GM12878 (cell line): Measurements from ENCODE around the gene ITCH. TPM values are rescaled to one million over a fixed set of nuclear protein-coding genes. Genes with fewer than 3 reads are reported as not detected.

Experiments used
- ATAC-seq: fragments of 200-7000 bp; cut with Tn5 transposase; 3 replicates; pipeline ENCODE4 v1.9.1; 2020; ENCODE audit warnings: mild to moderate bottlenecking, moderate library complexity
- BruUV-seq: library from RNA; stranded (reverse); fragments of 400-500 nt; replicated peaks from 2 replicates; lab custom pipeline; 2021; lab: Mats Ljungman, UMichigan
- CTCF ChIA-PET: fragments of 300-600 bp; sonication (Branson Sonifier 250); formaldehyde crosslinking; extraction: SDS; loops from one replicate; lab custom pipeline; 2021; ENCODE audit warnings: inconsistent platforms; lab: Yijun Ruan, JAX
- POLR2A ChIA-PET: fragments of 350-600 bp; formaldehyde crosslinking; extraction: SDS; loops from one replicate; lab custom pipeline; 2021; ENCODE audit warnings: inconsistent platforms; lab: Charles Lee
- RAD21 ChIA-PET: fragments of 300-600 bp; sonication (Branson Sonifier 250); formaldehyde crosslinking; loops from one replicate; lab custom pipeline; 2023; ENCODE audit warnings: antibody characterized with exemption; ENCODE audit not compliant: unreplicated experiment; lab: Charles Lee
- SMC1A ChIA-PET: fragments of 300-600 bp; sonication (Branson Sonifier 250); formaldehyde crosslinking; loops from one replicate; lab custom pipeline; 2023; ENCODE audit not compliant: unreplicated experiment, uncharacterized antibody; lab: Charles Lee
- DNase-seq: peaks from one replicate; pipeline ENCODE4 v3.0.0-alpha.2; 2011; ENCODE audit warnings: low read depth, low spot score
- FAIRE-seq: peaks from 3 replicates; lab custom pipeline; 2011; peaks lifted over from hg19 to GRCh38; lab: Jason Lieb, UNC
- H2AFZ ChIP-seq: 2 replicates; pipeline ENCODE4 v1.6.0; 2011; ENCODE audit warnings: low read depth, low read length, control low read depth; ENCODE audit not compliant: control insufficient read depth
- H3K27ac ChIP-seq: 2 replicates; pipeline ENCODE4 v1.5.1; 2011; ENCODE audit warnings: control low read depth; ENCODE audit not compliant: control insufficient read depth, insufficient read depth
- H3K27me3 ChIP-seq, 2 experiments: replicated peaks in 1 of 2; 2 replicates each; pipeline versions ENCODE4 v1.6.0 to v1.6.1; 2011; ENCODE audit warnings: low read length in 1 of 2; ENCODE audit not compliant: control insufficient read depth in 2 of 2, insufficient read depth in 2 of 2
- H3K36me3 ChIP-seq, 2 experiments: 2 replicates each; pipeline ENCODE4 v1.5.1; 2011; ENCODE audit warnings: low read length in 1 of 2; ENCODE audit not compliant: control insufficient read depth in 2 of 2, insufficient read depth in 2 of 2
- H3K4me1 ChIP-seq: 2 replicates; pipeline ENCODE4 v1.6.1; 2011; ENCODE audit warnings: mild to moderate bottlenecking, low read length, moderate library complexity, mixed read lengths; ENCODE audit not compliant: control insufficient read depth, insufficient read depth
- H3K4me2 ChIP-seq: 2 replicates; pipeline ENCODE4 v1.6.0; 2011; ENCODE audit warnings: control low read depth; ENCODE audit not compliant: control insufficient read depth, insufficient read depth
- H3K4me3 ChIP-seq: fragments of 200-600 bp; sonication (generic); 2 replicates; pipeline ENCODE4 v1.5.1; 2016
- H3K79me2 ChIP-seq: 2 replicates; pipeline ENCODE4 v1.6.0; 2011; ENCODE audit warnings: low read length; ENCODE audit not compliant: control insufficient read depth, insufficient read depth
- H3K9ac ChIP-seq: 2 replicates; pipeline ENCODE4 v1.8.0; 2011; ENCODE audit warnings: low read length, control low read depth, mixed read lengths; ENCODE audit not compliant: control insufficient read depth, insufficient read depth
- H3K9me3 ChIP-seq: replicated peaks from 3 replicates; pipeline ENCODE4 v1.5.1; 2011; ENCODE audit warnings: mild to moderate bottlenecking, low read length; ENCODE audit not compliant: control insufficient read depth, insufficient read depth
- H4K20me1 ChIP-seq: 2 replicates; pipeline ENCODE4 v1.6.0; 2011; ENCODE audit not compliant: control insufficient read depth, insufficient read depth
- ATF2 ChIP-seq: IDR thresholded peaks from 2 replicates; pipeline ENCODE4 v1.6.1; 2012; ENCODE audit warnings: low read length, inconsistent platforms
- BACH1 ChIP-seq: fragments of 450-650 bp; IDR thresholded peaks from 2 replicates; pipeline ENCODE4 v1.6.1; 2017; ENCODE audit warnings: mild to moderate bottlenecking, borderline replicate concordance
- LARP7 ChIP-seq: fragments of 450-650 bp; IDR thresholded peaks from 2 replicates; pipeline ENCODE4 v1.6.1; 2017; ENCODE audit warnings: mild to moderate bottlenecking
- NFYA ChIP-seq: IDR thresholded peaks from 2 replicates; pipeline ENCODE4 v1.6.1; 2011; ENCODE audit warnings: low read depth, mild to moderate bottlenecking, low read length, improper control_type of control experiment, borderline replicate concordance
- SIX5 ChIP-seq: IDR thresholded peaks from 2 replicates; pipeline ENCODE4 v1.6.1; 2011; ENCODE audit warnings: mild to moderate bottlenecking, low read depth, low read length, moderate library complexity; ENCODE audit not compliant: severe bottlenecking
- SPI1 ChIP-seq: IDR thresholded peaks from 2 replicates; pipeline ENCODE4 v1.6.1; 2011; ENCODE audit warnings: low read depth, mild to moderate bottlenecking, low read length, moderate library complexity, borderline replicate concordance; ENCODE audit not compliant: insufficient read depth
- ZBTB11 ChIP-seq: fragments of 450-650 bp; formaldehyde crosslinking; IDR thresholded peaks from 2 replicates; pipeline ENCODE4 v1.5.0; 2022; ENCODE audit warnings: mild to moderate bottlenecking, missing genetic modification characterization
- ZBTB33 ChIP-seq: fragments of 450-650 bp; IDR thresholded peaks from 2 replicates; pipeline ENCODE4 v1.6.1; 2017; ENCODE audit warnings: mild to moderate bottlenecking
- ZBTB40 ChIP-seq: fragments of 450-650 bp; IDR thresholded peaks from 2 replicates; pipeline ENCODE4 v1.6.1; 2016; ENCODE audit warnings: mild to moderate bottlenecking, moderate library complexity, borderline replicate concordance
- WGBS: methylation state at CpG from one replicate; pipeline ENCODE4 v1.1.6; 2016; ENCODE audit warnings: low lambda C conversion rate; ENCODE audit not compliant: insufficient replicate concordance, insufficient coverage; ENCODE audit errors: missing lambda C conversion rate; 5-methylcytosine and 5-hydroxymethylcytosine counted together
- in situ Hi-C: fragments of 300-500 bp; cut with MboI; formaldehyde crosslinking; loops from 9 replicates; pipeline ENCODE4 v1.14.3; 2018; ENCODE audit warnings: mixed read lengths
- intact Hi-C: fragments of 100-400 bp; cut with micrococcal nuclease; formaldehyde crosslinking; loops from one replicate; pipeline ENCODE4 v1.14.2; 2022; ENCODE audit not compliant: unreplicated experiment
- polyA plus RNA-seq, 11 experiments: library from polyadenylated mRNA; depleted of rRNA in 4 of 11; unstranded in 6 of 11; stranded (reverse) in 5 of 11; fragments of >200 nt; fragmentation: Nextera tagmentation in 4 of 11; fragmentation: Illumina TruSeq in 1 of 11; extraction: Ambion mirVana in 4 of 11; extraction: Trizol in 1 of 11; gene quantifications; 1 replicate in 1 of 11; 2 replicates in 10 of 11; pipeline versions ENCODE4 v1.2.1 to v1.2.3, GENCODE V29; 2011 to 2016; ENCODE audit warnings: inconsistent platforms in 2 of 11, missing spikeins in 2 of 11, low read depth in 1 of 11
- total RNA-seq, 4 experiments: library from RNA; depleted of rRNA in 3 of 4; stranded (reverse); fragments of >200 nt in 3 of 4; fragmentation: Illumina TruSeq in 1 of 4; extraction: Trizol in 1 of 4; gene quantifications; 2 replicates each; pipeline versions ENCODE4 v1.2.1 to v1.2.3, GENCODE V29; 2013 to 2021

Gene ITCH
- total and polyA plus RNA-seq, 10 of the 15 experiments (the other 5 are each of a cell fraction or from before 2014, with no cell fraction given) = 7.5 to 46.1 (median 21.5) TPM

GRCh38 chr20:34316196-34316814 is 46.8 kb upstream of the ITCH start:
- H2AFZ ChIP-seq = no peak overlapping the region
- no peak overlapping the region for H3K4me3 ChIP-seq
- SMC1A ChIA-PET = no interaction called here
- no peaks in the 10 kb centered on the region for H3K79me2 ChIP-seq
- in situ Hi-C loops = no loop called here
- DNase-seq = no peak
- intact Hi-C loops = no loop called here
- ATAC-seq = no peak
- no peak for FAIRE-seq
- RAD21 ChIA-PET = interaction anchor here (0.5 kb wide), 1 partner anchor 9 kb away, joined by 3 read pairs; no protein-coding TSS in a partner anchor
- H3K9me3 ChIP-seq = no peaks in the 10 kb centered on the region
- H4K20me1 ChIP-seq = no peaks in the 10 kb centered on the region
- H3K27ac ChIP-seq = no peak overlapping the region
- H3K4me1 ChIP-seq = peaks cover 8% of the 10 kb centered on the region; the same call in 1 of the 2 replicates
- BruUV-seq = no TSS peak
- POLR2A ChIA-PET = no interaction called here
- CTCF ChIA-PET = interaction anchor here (1.5 kb wide), 1 partner anchor 157 kb away, joined by 3 read pairs; no protein-coding TSS in a partner anchor
- 79% methylated on average over 6 of the region's 6 CpGs for WGBS
- no peak overlapping the region for H3K4me2 ChIP-seq
- no peak for TF ChIP-seq ZBTB40
- TF ChIP-seq BACH1 = no peak
- TF ChIP-seq SIX5 = no peak
- no peak for TF ChIP-seq LARP7
- TF ChIP-seq NFYA = no peak
- TF ChIP-seq ZBTB11 = no peak
- no peak for TF ChIP-seq ATF2
- no peak for TF ChIP-seq SPI1
- TF ChIP-seq ZBTB33 = no peak
- H3K36me3 ChIP-seq = no peaks in the 10 kb centered on the region
- peaks cover 0 to 9% of the 10 kb centered on the region in 2 experiments; a peak in 2 of 4 replicates for H3K27me3 ChIP-seq
- no peak overlapping the region for H3K9ac ChIP-seq
